Measurements from ENCODE around the gene YEATS2.

The YEATS2 gene

DNA sequence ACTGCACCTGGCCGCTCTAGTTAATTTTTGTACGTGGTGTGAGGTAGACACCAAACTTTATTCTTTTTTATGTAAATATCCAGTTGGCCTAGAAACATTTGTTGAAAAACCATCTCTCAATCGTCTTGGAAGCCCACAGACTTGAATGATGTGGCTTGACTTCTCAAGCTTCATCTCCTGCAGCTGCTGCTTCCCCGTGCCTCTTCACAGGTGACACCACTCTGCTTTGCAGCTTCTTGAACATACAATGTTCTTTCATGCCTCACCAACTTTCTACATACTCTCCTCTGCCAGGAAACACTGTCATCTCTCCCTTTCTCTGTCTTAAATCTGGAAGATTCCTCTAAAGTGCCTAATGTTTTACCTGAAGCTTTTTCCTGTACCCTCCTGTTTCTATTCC lies 92.2 kb downstream of the YEATS2 start:
- H3K4me1 ChIP-seq (ENCODE audit: control insufficient read depth in 5 of 5, insufficient read depth in 5 of 5, low read length in 5 of 5) = peaks cover 0 to 6% (median 0%) of the 10 kb centered on the region in 5 donors
- no peaks in the 10 kb centered on the region for H3K27me3 ChIP-seq (ENCODE audit: control insufficient read depth in 5 of 5, insufficient read depth in 4 of 5, low read length in 5 of 5)
- H3K27ac ChIP-seq (ENCODE audit: low read depth, low read length) = no peak overlapping the region
- no peak overlapping the region for H3K9ac ChIP-seq (ENCODE audit: low read length in 5 of 5)
- H3K4me3 ChIP-seq (ENCODE audit: low read depth in 1 of 5, low read length in 5 of 5) = no peak overlapping the region
- peaks cover 22 to 61% (median 50%) of the 10 kb centered on the region in 5 donors for H3K36me3 ChIP-seq (ENCODE audit: control insufficient read depth in 5 of 5, insufficient read depth in 5 of 5, low read length in 5 of 5)
- no peaks in the 10 kb centered on the region for H3K9me3 ChIP-seq (ENCODE audit: control insufficient read depth in 5 of 5, low read length in 5 of 5)

DNA sequence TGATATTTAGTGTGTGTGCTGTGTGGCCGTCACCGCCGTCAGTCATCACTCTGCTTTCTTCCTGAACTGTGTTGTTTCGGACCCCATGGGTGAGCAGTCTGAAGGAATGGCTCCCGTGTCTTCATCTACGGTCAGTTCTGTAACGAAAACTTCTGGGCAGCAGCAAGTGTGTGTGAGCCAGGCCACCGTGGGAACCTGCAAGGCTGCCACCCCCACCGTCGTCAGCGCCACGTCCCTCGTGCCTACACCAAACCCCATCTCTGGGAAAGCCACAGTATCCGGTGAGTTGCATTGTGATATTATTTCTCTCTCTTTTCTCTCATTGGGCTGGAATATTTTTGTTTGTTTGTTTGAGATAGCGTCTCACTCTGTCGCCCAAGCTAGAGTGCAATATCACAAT lies 93.1 kb downstream of the YEATS2 start:
- no peak overlapping the region for H3K27ac ChIP-seq (ENCODE audit: low read depth, low read length)
- H3K9me3 ChIP-seq (ENCODE audit: control insufficient read depth in 5 of 5, low read length in 5 of 5) = no peaks in the 10 kb centered on the region
- no peak overlapping the region for H3K4me3 ChIP-seq (ENCODE audit: low read depth in 1 of 5, low read length in 5 of 5)
- H3K36me3 ChIP-seq (ENCODE audit: control insufficient read depth in 5 of 5, insufficient read depth in 5 of 5, low read length in 5 of 5) = peaks cover 22 to 59% (median 50%) of the 10 kb centered on the region in 5 donors
- no peak overlapping the region for H3K9ac ChIP-seq (ENCODE audit: low read length in 5 of 5)
- no peaks in the 10 kb centered on the region for H3K27me3 ChIP-seq (ENCODE audit: control insufficient read depth in 5 of 5, insufficient read depth in 4 of 5, low read length in 5 of 5)
- H3K4me1 ChIP-seq (ENCODE audit: control insufficient read depth in 5 of 5, insufficient read depth in 5 of 5, low read length in 5 of 5) = peaks cover 0 to 4% (median 0%) of the 10 kb centered on the region in 5 donors

DNA sequence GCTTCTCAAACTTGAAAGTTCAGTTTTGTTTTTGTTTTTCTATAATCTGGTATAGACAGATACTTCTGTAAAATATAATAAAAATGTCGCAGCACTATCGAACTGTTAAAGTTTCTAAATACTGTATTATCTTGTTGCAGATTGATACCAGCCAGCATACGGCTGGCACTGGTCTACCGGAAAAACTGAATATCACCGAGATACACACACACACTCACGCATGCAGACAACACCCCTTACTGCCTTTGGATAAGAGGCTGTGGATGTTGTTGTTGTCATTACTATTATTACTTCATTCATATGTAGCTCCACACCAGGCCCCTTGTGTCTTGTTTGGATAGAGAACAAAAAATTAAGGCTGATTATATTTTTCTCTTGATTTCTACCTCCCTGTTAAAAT lies 95.4 kb downstream of the YEATS2 start:
- H3K4me3 ChIP-seq (ENCODE audit: low read depth in 1 of 5, low read length in 5 of 5) = no peak overlapping the region
- no peaks in the 10 kb centered on the region for H3K27me3 ChIP-seq (ENCODE audit: control insufficient read depth in 5 of 5, insufficient read depth in 4 of 5, low read length in 5 of 5)
- no peaks in the 10 kb centered on the region for H3K4me1 ChIP-seq (ENCODE audit: control insufficient read depth in 5 of 5, insufficient read depth in 5 of 5, low read length in 5 of 5)
- no peak overlapping the region for H3K9ac ChIP-seq (ENCODE audit: low read length in 5 of 5)
- peaks cover 19 to 47% (median 40%) of the 10 kb centered on the region in 5 donors for H3K36me3 ChIP-seq (ENCODE audit: control insufficient read depth in 5 of 5, insufficient read depth in 5 of 5, low read length in 5 of 5)
- H3K27ac ChIP-seq (ENCODE audit: low read depth, low read length) = no peak overlapping the region
- no peaks in the 10 kb centered on the region for H3K9me3 ChIP-seq (ENCODE audit: control insufficient read depth in 5 of 5, low read length in 5 of 5)

DNA sequence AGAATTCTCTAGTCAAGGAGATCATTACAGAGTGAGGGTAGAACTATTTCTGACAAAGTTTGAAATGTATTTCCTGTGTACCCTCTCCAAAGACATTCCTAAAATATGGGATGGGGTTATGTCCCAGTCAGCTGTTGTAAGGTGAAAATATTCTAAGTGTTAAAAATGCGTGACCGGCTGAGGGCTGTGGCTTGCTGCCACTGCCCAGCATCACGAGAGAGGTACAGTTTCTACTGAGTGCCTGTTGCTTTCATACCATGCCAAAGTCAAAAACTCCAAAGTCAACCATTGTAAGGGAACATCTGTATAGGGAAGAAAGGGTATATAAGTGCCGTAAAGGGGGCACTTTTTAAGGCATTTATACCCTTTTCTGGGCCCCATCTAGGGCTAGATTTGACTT lies 96.9 kb downstream of the YEATS2 start:
- Histone ChIP-seq H3K36me3 (ENCODE audit: control insufficient read depth in 5 of 5, insufficient read depth in 5 of 5, low read length in 5 of 5) (peaks cover 17 to 54% (median 47%) of the 10 kb centered on the region in 5 donors), H3K4me1 (ENCODE audit: control insufficient read depth in 5 of 5, insufficient read depth in 5 of 5, low read length in 5 of 5) (no peaks in the 10 kb centered on the region), H3K9ac (ENCODE audit: low read length in 5 of 5) (no peak overlapping the region), H3K9me3 (ENCODE audit: control insufficient read depth in 5 of 5, low read length in 5 of 5) (no peaks in the 10 kb centered on the region), H3K27me3 (ENCODE audit: control insufficient read depth in 5 of 5, insufficient read depth in 4 of 5, low read length in 5 of 5) (no peaks in the 10 kb centered on the region), H3K27ac (ENCODE audit: low read depth, low read length) (no peak overlapping the region), H3K4me3 (ENCODE audit: low read depth in 1 of 5, low read length in 5 of 5) (no peak overlapping the region)

DNA sequence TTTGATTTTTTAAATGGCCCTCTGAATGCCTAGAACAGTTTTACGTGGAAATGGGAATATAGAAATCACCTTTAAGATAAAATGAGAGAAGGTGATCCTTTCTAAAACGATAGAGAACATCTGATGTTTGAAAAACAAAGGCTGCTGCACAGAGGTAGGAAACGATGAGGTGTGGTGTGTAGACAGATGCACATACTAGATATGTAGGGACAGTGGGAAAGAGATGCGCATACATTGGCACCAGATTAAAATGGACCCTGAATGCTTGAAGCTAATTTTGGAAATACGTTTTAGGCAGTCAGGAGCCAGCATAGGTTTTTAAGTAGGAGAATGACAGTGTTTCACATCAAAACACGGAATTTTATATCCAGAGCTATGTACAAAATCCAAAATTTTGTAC lies 98.8 kb downstream of the YEATS2 start:
- Histone ChIP-seq H3K36me3 (ENCODE audit: control insufficient read depth in 5 of 5, insufficient read depth in 5 of 5, low read length in 5 of 5) (peaks cover 16 to 54% (median 47%) of the 10 kb centered on the region in 5 donors), H3K4me1 (ENCODE audit: control insufficient read depth in 5 of 5, insufficient read depth in 5 of 5, low read length in 5 of 5) (no peaks in the 10 kb centered on the region), H3K4me3 (ENCODE audit: low read depth in 1 of 5, low read length in 5 of 5) (no peak overlapping the region), H3K27me3 (ENCODE audit: control insufficient read depth in 5 of 5, insufficient read depth in 4 of 5, low read length in 5 of 5) (no peaks in the 10 kb centered on the region), H3K9me3 (ENCODE audit: control insufficient read depth in 5 of 5, low read length in 5 of 5) (no peaks in the 10 kb centered on the region), H3K27ac (ENCODE audit: low read depth, low read length) (no peak overlapping the region), H3K9ac (ENCODE audit: low read length in 5 of 5) (no peak overlapping the region)

DNA sequence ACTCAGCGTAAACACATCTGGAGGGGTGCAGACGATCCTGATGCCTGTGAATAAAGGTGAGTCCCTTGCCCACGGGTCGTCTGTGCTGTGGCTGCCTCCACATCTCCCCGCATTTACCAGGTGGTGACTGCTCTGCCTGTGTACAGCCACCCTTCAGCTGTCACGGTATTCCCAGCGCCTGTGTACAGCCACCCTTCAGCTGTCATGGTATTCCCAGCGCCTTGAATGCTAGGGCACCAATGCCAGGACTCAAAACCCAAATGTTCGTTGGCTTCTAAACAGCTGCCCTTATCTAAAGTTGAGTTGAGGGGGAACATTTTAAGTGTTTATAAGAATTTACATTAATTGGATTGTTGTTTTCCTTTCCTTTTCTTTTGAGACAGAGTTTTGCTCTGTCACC lies 100.4 kb downstream of the YEATS2 start:
- peaks cover 15 to 60% (median 55%) of the 10 kb centered on the region in 5 donors for H3K36me3 ChIP-seq (ENCODE audit: control insufficient read depth in 5 of 5, insufficient read depth in 5 of 5, low read length in 5 of 5)
- no peaks in the 10 kb centered on the region for H3K4me1 ChIP-seq (ENCODE audit: control insufficient read depth in 5 of 5, insufficient read depth in 5 of 5, low read length in 5 of 5)
- no peak overlapping the region for H3K9ac ChIP-seq (ENCODE audit: low read length in 5 of 5)
- H3K9me3 ChIP-seq (ENCODE audit: control insufficient read depth in 5 of 5, low read length in 5 of 5) = no peaks in the 10 kb centered on the region
- no peak overlapping the region for H3K4me3 ChIP-seq (ENCODE audit: low read depth in 1 of 5, low read length in 5 of 5)
- H3K27me3 ChIP-seq (ENCODE audit: control insufficient read depth in 5 of 5, insufficient read depth in 4 of 5, low read length in 5 of 5) = no peaks in the 10 kb centered on the region
- no peak overlapping the region for H3K27ac ChIP-seq (ENCODE audit: low read depth, low read length)

DNA sequence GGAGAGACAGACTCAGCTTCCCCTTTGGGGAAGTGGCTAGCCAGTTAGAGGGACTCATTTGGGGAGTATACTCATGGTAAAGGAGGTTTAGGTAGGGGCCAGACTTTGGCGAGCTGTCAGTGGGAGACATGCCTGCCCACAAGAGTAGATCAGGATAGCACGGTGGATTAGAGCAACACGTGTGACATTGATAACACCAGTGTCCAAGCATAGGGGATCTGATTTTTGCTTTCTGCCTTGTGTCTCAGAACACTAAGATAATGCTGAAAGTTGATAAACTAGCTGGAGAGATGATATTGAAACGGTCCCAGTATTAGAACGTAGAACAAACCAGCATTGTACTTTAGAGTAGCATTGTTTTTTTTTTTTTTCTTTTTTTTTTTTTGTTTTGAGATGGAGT lies 101.9 kb downstream of the YEATS2 start:
- Histone ChIP-seq H3K9me3 (ENCODE audit: control insufficient read depth in 5 of 5, low read length in 5 of 5) (no peaks in the 10 kb centered on the region), H3K4me1 (ENCODE audit: control insufficient read depth in 5 of 5, insufficient read depth in 5 of 5, low read length in 5 of 5) (no peaks in the 10 kb centered on the region), H3K27me3 (ENCODE audit: control insufficient read depth in 5 of 5, insufficient read depth in 4 of 5, low read length in 5 of 5) (no peaks in the 10 kb centered on the region), H3K4me3 (ENCODE audit: low read depth in 1 of 5, low read length in 5 of 5) (no peak overlapping the region), H3K27ac (ENCODE audit: low read depth, low read length) (no peak overlapping the region), H3K36me3 (ENCODE audit: control insufficient read depth in 5 of 5, insufficient read depth in 5 of 5, low read length in 5 of 5) (peaks cover 15 to 68% (median 61%) of the 10 kb centered on the region in 5 donors), H3K9ac (ENCODE audit: low read length in 5 of 5) (no peak overlapping the region)

DNA sequence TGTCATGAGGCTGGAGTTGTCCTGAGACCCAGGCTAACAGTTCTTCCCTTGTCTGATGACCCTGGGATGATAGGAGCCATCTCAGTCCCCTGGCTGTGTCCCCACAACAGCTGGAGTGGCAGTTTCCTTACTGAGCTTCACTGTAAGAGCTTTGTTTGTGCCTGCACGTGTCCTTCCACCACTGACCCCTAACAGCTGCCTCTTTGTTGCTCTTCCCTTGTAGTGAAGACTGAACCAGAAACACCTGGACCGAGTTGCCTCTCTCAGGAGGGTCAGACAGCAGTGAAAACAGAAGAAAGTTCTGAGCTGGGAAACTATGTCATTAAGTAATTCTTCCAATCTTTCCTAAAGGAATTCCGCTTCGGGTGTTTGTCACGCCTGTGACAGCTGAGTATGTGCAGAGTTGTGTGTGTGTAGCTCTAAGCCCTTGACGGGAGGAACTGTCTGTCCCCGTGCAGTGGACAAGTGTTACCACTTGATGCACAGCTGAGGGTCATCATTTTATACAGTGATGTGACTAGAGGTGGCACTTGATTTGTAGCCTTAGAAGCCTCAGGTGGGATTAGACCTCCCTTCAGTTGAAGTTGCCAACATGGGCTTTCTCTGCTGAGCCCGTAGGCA lies 102.8 kb downstream of the YEATS2 start:
- Histone ChIP-seq H3K4me1 (ENCODE audit: control insufficient read depth in 5 of 5, insufficient read depth in 5 of 5, low read length in 5 of 5) (no peaks in the 10 kb centered on the region), H3K9me3 (ENCODE audit: control insufficient read depth in 5 of 5, low read length in 5 of 5) (no peaks in the 10 kb centered on the region), H3K9ac (ENCODE audit: low read length in 5 of 5) (no peak overlapping the region), H3K27ac (ENCODE audit: low read depth, low read length) (no peak overlapping the region), H3K27me3 (ENCODE audit: control insufficient read depth in 5 of 5, insufficient read depth in 4 of 5, low read length in 5 of 5) (no peaks in the 10 kb centered on the region), H3K36me3 (ENCODE audit: control insufficient read depth in 5 of 5, insufficient read depth in 5 of 5, low read length in 5 of 5) (peaks cover 15 to 77% (median 61%) of the 10 kb centered on the region in 5 donors), H3K4me3 (ENCODE audit: low read depth in 1 of 5, low read length in 5 of 5) (no peak overlapping the region)

DNA sequence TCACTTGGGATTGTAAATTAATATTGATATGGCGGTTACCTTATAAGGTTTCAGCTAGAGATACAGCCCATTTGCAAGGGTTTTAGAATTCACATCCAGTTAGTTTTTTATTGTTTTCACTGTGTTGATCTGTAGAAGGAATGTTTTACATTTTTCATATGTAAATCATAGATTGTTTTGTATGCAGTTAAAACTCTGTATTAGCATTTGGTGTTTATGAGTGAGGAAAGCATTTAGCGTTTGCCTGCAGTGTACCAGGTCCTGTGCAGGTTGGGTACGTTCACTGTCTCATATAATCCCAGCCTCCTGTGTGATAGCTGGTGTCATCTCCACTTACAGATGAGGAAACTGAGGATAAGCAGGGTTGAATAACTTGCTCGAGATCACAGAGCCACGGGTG lies 104.0 kb downstream of the YEATS2 start:
- Histone ChIP-seq H3K4me1 (ENCODE audit: control insufficient read depth in 5 of 5, insufficient read depth in 5 of 5, low read length in 5 of 5) (no peaks in the 10 kb centered on the region), H3K27ac (ENCODE audit: low read depth, low read length) (no peak overlapping the region), H3K36me3 (ENCODE audit: control insufficient read depth in 5 of 5, insufficient read depth in 5 of 5, low read length in 5 of 5) (peaks cover 18 to 90% (median 71%) of the 10 kb centered on the region in 5 donors), H3K4me3 (ENCODE audit: low read depth in 1 of 5, low read length in 5 of 5) (no peak overlapping the region), H3K9me3 (ENCODE audit: control insufficient read depth in 5 of 5, low read length in 5 of 5) (no peaks in the 10 kb centered on the region), H3K9ac (ENCODE audit: low read length in 5 of 5) (no peak overlapping the region), H3K27me3 (ENCODE audit: control insufficient read depth in 5 of 5, insufficient read depth in 4 of 5, low read length in 5 of 5) (no peaks in the 10 kb centered on the region)

DNA sequence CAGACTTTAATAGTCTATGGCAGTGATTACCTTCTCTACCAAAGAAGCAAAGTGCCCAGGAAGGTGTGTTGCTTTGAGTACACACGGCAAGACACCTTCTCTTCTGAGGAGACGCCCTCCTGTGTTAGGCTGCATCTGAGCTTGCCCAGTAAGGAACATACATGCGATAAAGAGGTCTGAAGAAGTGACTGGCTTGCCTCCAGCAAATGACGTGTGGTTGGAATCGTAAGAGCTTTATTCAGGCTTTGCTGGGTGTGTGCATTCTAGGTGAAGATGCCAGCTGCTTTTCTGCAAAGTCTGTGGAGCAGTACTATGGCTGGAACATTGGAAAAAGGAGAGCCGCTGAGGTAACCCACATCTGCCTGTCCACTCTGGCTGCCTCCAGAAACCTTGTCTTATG lies 105.4 kb downstream of the YEATS2 start:
- peaks cover 18 to 97% (median 80%) of the 10 kb centered on the region in 5 donors for H3K36me3 ChIP-seq (ENCODE audit: control insufficient read depth in 5 of 5, insufficient read depth in 5 of 5, low read length in 5 of 5)
- H3K27me3 ChIP-seq (ENCODE audit: control insufficient read depth in 5 of 5, insufficient read depth in 4 of 5, low read length in 5 of 5) = no peaks in the 10 kb centered on the region
- H3K4me1 ChIP-seq (ENCODE audit: control insufficient read depth in 5 of 5, insufficient read depth in 5 of 5, low read length in 5 of 5) = no peaks in the 10 kb centered on the region
- no peak overlapping the region for H3K4me3 ChIP-seq (ENCODE audit: low read depth in 1 of 5, low read length in 5 of 5)
- no peak overlapping the region for H3K27ac ChIP-seq (ENCODE audit: low read depth, low read length)
- H3K9me3 ChIP-seq (ENCODE audit: control insufficient read depth in 5 of 5, low read length in 5 of 5) = no peaks in the 10 kb centered on the region
- no peak overlapping the region for H3K9ac ChIP-seq (ENCODE audit: low read length in 5 of 5)
